Measurements from ENCODE around the gene EEF1E1.

The EEF1E1 gene

GRCh38 chr6:8087870-8088754 lies 14.2 kb downstream of the EEF1E1 start:
- no peak for DNase-seq

GRCh38 chr6:8086755-8087306 lies 15.5 kb downstream of the EEF1E1 start:
- DNase-seq = no peak

- DNase-seq = no peak
These were observed 17.3 kb downstream of the EEF1E1 start for GRCh38 chr6:8085053-8085511.

- no peak for DNase-seq
These were observed 17.8 kb downstream of the EEF1E1 start for GRCh38 chr6:8084586-8084985.

GRCh38 chr6:8082954-8083858 lies 19.1 kb downstream of the EEF1E1 start:
- DNase-seq = no peak

- no peak for DNase-seq
These were observed 19.8 kb downstream of the EEF1E1 start for GRCh38 chr6:8082572-8082953.

GRCh38 chr6:8080362-8081151 lies 21.8 kb downstream of the EEF1E1 start:
- no peak for DNase-seq

GRCh38 chr6:8079126-8079525 lies 23.2 kb downstream of the EEF1E1 start:
- DNase-seq = no peak

GRCh38 chr6:8077991-8078390 lies 24.4 kb downstream of the EEF1E1 start:
- DNase-seq = no peak

- no peak for DNase-seq
These were observed 26.6 kb downstream of the EEF1E1 start for GRCh38 chr6:8075704-8076103.

- DNase-seq = no peak
These were observed 27.2 kb downstream of the EEF1E1 start for GRCh38 chr6:8075185-8075584.

GRCh38 chr6:8074213-8074612 lies 28.1 kb downstream of the EEF1E1 start:
- DNase-seq = no peak

GRCh38 chr6:8073758-8074157 lies 28.6 kb downstream of the EEF1E1 start:
- no peak for DNase-seq

- no peak for DNase-seq
These were observed 31.6 kb downstream of the EEF1E1 start for GRCh38 chr6:8070718-8071117.

GRCh38 chr6:8069631-8070284 lies 32.6 kb downstream of the EEF1E1 start:
- no peak for DNase-seq

- no peak for DNase-seq
These were observed 33.2 kb downstream of the EEF1E1 start for GRCh38 chr6:8069151-8069550.

GRCh38 chr6:8066108-8066507 lies 36.2 kb downstream of the EEF1E1 start:
- no peak for DNase-seq

GRCh38 chr6:8065519-8065911 lies 36.8 kb downstream of the EEF1E1 start:
- no peak for DNase-seq

GRCh38 chr6:8064638-8065518 lies 37.5 kb downstream of the EEF1E1 start:
- DNase-seq = no peak

GRCh38 chr6:8063761-8064637 lies 38.3 kb downstream of the EEF1E1 start, which contains the start of gene BLOC1S5:
Gene BLOC1S5 (minus strand): TSS chr6:8064389. CDS start chr6:8064376, 13 bp downstream.
- DNase-seq = peak; percentile 74
